ENCODE data around the gene FAM151B. TPM values are rescaled to one million over a fixed set of nuclear protein-coding genes. Genes with fewer than 3 reads are reported as not detected.

FAM151B gene
- total RNA-seq (2022; extraction: Qiagen RNA extraction) = 1.3 to 2.0 TPM (median 1.5 TPM) in 5 replicates

GRCh38 chr5:80487829-80488721, at the start of gene FAM151B:
Gene FAM151B (plus strand): TSS chr5:80488100. CDS start chr5:80488124, 24 bp downstream.

GRCh38 chr5:80569961-80570786, 82.3 kb downstream of the FAM151B start, which contains the start of gene ANKRD34B:
Gene ANKRD34B (minus strand): TSS chr5:80570280. CDS start chr5:80560019, 10,261 bp downstream.

Other genes with a start within 250 kb of the FAM151B start
- 5.5 to 7.5 TPM (median 7.0 TPM) in 5 replicates for gene SERINC5, start 232.1 kb upstream of the FAM151B start, total RNA-seq (2022; extraction: Qiagen RNA extraction)
- not detected in 5 replicates for gene SPZ1, start 168.1 kb upstream of the FAM151B start, total RNA-seq (2022; extraction: Qiagen RNA extraction)
- gene ZFYVE16, start 80.0 kb upstream of the FAM151B start, total RNA-seq (2022; extraction: Qiagen RNA extraction) = 14.3 to 18.7 TPM (median 15.7 TPM) in 5 replicates
- 0.05 to 0.14 TPM (median 0.09 TPM) in 5 replicates for gene ANKRD34B, start 82.2 kb downstream of the FAM151B start, total RNA-seq (2022; extraction: Qiagen RNA extraction)
- gene MSH3, start 166.6 kb downstream of the FAM151B start, total RNA-seq (2022; extraction: Qiagen RNA extraction) = 6.0 to 8.4 TPM (median 7.8 TPM) in 5 replicates
- gene DHFR, start 166.9 kb downstream of the FAM151B start, total RNA-seq (2022; extraction: Qiagen RNA extraction) = 50.6 to 64.4 TPM (median 56.6 TPM) in 5 replicates